GM12878 (cell line): ENCODE results near the gene RDM1. TPM values are rescaled to one million over a fixed set of nuclear protein-coding genes. Genes with fewer than 3 reads are reported as not detected.

ENCODE experiments used
- DPF2 ChIP-seq: fragments of 450-650 bp; IDR thresholded peaks from 2 replicates; pipeline ENCODE4 v1.6.1; 2017; ENCODE audit warnings: mild to moderate bottlenecking
- EED ChIP-seq: sonication (generic); IDR thresholded peaks from 2 replicates; pipeline ENCODE4 v1.6.1; 2016; ENCODE audit warnings: antibody characterized with exemption, low read depth
- ESRRA ChIP-seq: IDR thresholded peaks from 2 replicates; pipeline ENCODE4 v1.6.1; 2012; ENCODE audit warnings: mild to moderate bottlenecking, low read length, improper control_type of control experiment
- EZH2 ChIP-seq: IDR thresholded peaks from 2 replicates; pipeline ENCODE4 v1.6.1; 2012; ENCODE audit warnings: low read depth, mild to moderate bottlenecking, control low read depth, inconsistent platforms, low read length, borderline replicate concordance; ENCODE audit not compliant: control insufficient read depth
- IRF4 ChIP-seq: IDR thresholded peaks from 2 replicates; pipeline ENCODE4 v1.6.1; 2011; ENCODE audit warnings: low read depth, low read length
- MEF2B ChIP-seq: fragments of 450-650 bp; IDR thresholded peaks from 2 replicates; pipeline ENCODE4 v1.6.1; 2018; ENCODE audit warnings: mild to moderate bottlenecking, moderate library complexity; ENCODE audit not compliant: partially characterized antibody, poor library complexity, severe bottlenecking
- NR2C2 ChIP-seq: IDR thresholded peaks from 2 replicates; pipeline ENCODE4 v1.6.1; 2011; ENCODE audit warnings: borderline replicate concordance, low read depth; ENCODE audit not compliant: control insufficient read depth, insufficient read length
- POLR2AphosphoS2 ChIP-seq: IDR thresholded peaks from 2 replicates; pipeline ENCODE4 v1.6.1; 2011; ENCODE audit warnings: low read depth, mild to moderate bottlenecking, low read length, improper control_type of control experiment, moderate library complexity
- POU2F2 ChIP-seq: IDR thresholded peaks from 3 replicates; pipeline ENCODE4 v1.6.1; 2011; ENCODE audit warnings: low read depth, mild to moderate bottlenecking, low read length, borderline replicate concordance
- RAD51 ChIP-seq: fragments of 450-650 bp; IDR thresholded peaks from 2 replicates; pipeline ENCODE4 v1.6.1; 2016; ENCODE audit warnings: moderate library complexity, mild to moderate bottlenecking, inconsistent platforms
- SREBF1 ChIP-seq: IDR thresholded peaks from 2 replicates; pipeline ENCODE4 v1.6.1; 2012; ENCODE audit warnings: mild to moderate bottlenecking, low read length
- polyA plus RNA-seq, 11 experiments: library from polyadenylated mRNA; depleted of rRNA in 4 of 11; unstranded in 6 of 11; stranded (reverse) in 5 of 11; fragments of >200 nt; fragmentation: Nextera tagmentation in 4 of 11; fragmentation: Illumina TruSeq in 1 of 11; extraction: Ambion mirVana in 4 of 11; extraction: Trizol in 1 of 11; gene quantifications; 1 replicate in 1 of 11; 2 replicates in 10 of 11; pipeline versions ENCODE4 v1.2.1 to v1.2.3, GENCODE V29; 2011 to 2016; ENCODE audit warnings: inconsistent platforms in 2 of 11, missing spikeins in 2 of 11, low read depth in 1 of 11
- total RNA-seq, 4 experiments: library from RNA; depleted of rRNA in 3 of 4; stranded (reverse); fragments of >200 nt in 3 of 4; fragmentation: Illumina TruSeq in 1 of 4; extraction: Trizol in 1 of 4; gene quantifications; 2 replicates each; pipeline versions ENCODE4 v1.2.1 to v1.2.3, GENCODE V29; 2013 to 2021
- TF ChIP-seq, protein P1 (sequence below): fragments of 150-350 bp; IDR thresholded peaks from 2 replicates; pipeline ENCODE4 v1.6.1; 2016; ENCODE audit warnings: low read depth, low read length
- TF ChIP-seq, protein P2 (sequence below): fragments of 450-650 bp; IDR thresholded peaks from 2 replicates; pipeline ENCODE4 v1.6.1; 2017; ENCODE audit warnings: mild to moderate bottlenecking, moderate library complexity
- TF ChIP-seq, protein P3 (sequence below): fragments of 450-650 bp; IDR thresholded peaks from 2 replicates; pipeline ENCODE4 v1.6.1; 2017; ENCODE audit warnings: mild to moderate bottlenecking, low read depth, inconsistent platforms; ENCODE audit not compliant: poor library complexity, severe bottlenecking
- TF ChIP-seq, protein P4 (sequence below): fragments of 450-650 bp; formaldehyde crosslinking; IDR thresholded peaks from 2 replicates; pipeline ENCODE4 v1.4.0; 2022; ENCODE audit warnings: mild to moderate bottlenecking, moderate library complexity

RDM1 gene
- total and polyA plus RNA-seq, 10 of the 15 experiments (the other 5 are each of a cell fraction or from before 2014, with no cell fraction given) = 5.7 to 18.4 (median 10.7) TPM

DNA sequence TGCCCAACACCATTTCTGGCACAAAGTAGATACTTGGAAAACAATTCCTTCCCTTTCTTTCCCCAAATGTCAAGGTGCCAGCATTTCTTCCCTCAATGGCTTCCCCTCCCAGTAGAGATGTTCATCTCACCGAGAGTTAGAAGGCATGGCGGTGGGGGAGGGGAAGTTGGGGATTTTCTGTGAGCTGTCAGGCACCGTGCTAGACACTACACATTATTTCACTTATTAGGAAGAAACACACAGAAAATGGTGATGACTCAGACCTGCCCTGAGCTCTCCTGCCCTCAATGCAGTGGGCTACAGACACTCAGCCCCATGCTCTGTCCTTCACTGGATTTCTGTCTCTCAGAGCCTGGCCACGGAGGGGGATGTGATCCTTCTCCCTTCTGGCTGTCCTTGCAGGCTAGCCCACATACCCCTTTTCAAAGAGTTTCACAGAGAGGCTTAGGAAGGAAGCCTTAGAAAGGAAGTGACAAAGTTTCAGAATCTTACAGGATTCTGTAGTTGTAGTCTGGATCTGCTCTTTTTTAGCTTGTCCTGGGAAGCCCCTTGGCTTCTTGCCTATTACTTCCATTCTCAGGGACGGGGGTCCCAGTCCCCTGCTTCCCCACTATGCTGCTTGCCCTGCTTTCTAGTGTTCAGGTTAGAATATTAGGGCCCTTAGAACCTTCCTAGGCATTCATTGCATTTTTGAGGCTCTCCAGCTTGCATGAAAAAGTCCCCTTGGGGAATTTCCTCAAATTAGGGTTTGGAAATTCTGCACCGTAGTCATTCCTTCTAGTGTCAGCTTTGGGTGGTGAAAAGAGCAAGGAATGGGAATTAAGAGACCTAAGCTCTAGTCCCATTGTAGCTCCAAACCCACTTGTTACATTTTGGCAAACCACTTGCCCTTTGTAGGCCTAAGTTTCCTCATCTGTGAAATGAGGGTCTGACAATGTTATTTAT is 38.2 kb downstream of the RDM1 start (continued):
- TF ChIP-seq, protein P1, sequence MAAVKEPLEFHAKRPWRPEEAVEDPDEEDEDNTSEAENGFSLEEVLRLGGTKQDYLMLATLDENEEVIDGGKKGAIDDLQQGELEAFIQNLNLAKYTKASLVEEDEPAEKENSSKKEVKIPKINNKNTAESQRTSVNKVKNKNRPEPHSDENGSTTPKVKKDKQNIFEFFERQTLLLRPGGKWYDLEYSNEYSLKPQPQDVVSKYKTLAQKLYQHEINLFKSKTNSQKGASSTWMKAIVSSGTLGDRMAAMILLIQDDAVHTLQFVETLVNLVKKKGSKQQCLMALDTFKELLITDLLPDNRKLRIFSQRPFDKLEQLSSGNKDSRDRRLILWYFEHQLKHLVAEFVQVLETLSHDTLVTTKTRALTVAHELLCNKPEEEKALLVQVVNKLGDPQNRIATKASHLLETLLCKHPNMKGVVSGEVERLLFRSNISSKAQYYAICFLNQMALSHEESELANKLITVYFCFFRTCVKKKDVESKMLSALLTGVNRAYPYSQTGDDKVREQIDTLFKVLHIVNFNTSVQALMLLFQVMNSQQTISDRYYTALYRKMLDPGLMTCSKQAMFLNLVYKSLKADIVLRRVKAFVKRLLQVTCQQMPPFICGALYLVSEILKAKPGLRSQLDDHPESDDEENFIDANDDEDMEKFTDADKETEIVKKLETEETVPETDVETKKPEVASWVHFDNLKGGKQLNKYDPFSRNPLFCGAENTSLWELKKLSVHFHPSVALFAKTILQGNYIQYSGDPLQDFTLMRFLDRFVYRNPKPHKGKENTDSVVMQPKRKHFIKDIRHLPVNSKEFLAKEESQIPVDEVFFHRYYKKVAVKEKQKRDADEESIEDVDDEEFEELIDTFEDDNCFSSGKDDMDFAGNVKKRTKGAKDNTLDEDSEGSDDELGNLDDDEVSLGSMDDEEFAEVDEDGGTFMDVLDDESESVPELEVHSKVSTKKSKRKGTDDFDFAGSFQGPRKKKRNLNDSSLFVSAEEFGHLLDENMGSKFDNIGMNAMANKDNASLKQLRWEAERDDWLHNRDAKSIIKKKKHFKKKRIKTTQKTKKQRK = no peak
- TF ChIP-seq POU2F2 = no peak
- peak; percentile 70; the same call in 1 of the 2 replicates for TF ChIP-seq DPF2
- no peak for TF ChIP-seq POLR2AphosphoS2
- no peak for TF ChIP-seq RAD51
- peak; percentile 8 for TF ChIP-seq MEF2B
- TF ChIP-seq NR2C2 = no peak
- TF ChIP-seq EED = peak; percentile 74
- TF ChIP-seq, protein P2, sequence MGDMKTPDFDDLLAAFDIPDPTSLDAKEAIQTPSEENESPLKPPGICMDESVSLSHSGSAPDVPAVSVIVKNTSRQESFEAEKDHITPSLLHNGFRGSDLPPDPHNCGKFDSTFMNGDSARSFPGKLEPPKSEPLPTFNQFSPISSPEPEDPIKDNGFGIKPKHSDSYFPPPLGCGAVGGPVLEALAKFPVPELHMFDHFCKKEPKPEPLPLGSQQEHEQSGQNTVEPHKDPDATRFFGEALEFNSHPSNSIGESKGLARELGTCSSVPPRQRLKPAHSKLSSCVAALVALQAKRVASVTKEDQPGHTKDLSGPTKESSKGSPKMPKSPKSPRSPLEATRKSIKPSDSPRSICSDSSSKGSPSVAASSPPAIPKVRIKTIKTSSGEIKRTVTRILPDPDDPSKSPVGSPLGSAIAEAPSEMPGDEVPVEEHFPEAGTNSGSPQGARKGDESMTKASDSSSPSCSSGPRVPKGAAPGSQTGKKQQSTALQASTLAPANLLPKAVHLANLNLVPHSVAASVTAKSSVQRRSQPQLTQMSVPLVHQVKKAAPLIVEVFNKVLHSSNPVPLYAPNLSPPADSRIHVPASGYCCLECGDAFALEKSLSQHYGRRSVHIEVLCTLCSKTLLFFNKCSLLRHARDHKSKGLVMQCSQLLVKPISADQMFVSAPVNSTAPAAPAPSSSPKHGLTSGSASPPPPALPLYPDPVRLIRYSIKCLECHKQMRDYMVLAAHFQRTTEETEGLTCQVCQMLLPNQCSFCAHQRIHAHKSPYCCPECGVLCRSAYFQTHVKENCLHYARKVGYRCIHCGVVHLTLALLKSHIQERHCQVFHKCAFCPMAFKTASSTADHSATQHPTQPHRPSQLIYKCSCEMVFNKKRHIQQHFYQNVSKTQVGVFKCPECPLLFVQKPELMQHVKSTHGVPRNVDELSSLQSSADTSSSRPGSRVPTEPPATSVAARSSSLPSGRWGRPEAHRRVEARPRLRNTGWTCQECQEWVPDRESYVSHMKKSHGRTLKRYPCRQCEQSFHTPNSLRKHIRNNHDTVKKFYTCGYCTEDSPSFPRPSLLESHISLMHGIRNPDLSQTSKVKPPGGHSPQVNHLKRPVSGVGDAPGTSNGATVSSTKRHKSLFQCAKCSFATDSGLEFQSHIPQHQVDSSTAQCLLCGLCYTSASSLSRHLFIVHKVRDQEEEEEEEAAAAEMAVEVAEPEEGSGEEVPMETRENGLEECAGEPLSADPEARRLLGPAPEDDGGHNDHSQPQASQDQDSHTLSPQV = no peak
- TF ChIP-seq IRF4 = no peak
- no peak for TF ChIP-seq ESRRA
- TF ChIP-seq EZH2 = no peak
- TF ChIP-seq SREBF1 = no peak
- TF ChIP-seq, protein P3, sequence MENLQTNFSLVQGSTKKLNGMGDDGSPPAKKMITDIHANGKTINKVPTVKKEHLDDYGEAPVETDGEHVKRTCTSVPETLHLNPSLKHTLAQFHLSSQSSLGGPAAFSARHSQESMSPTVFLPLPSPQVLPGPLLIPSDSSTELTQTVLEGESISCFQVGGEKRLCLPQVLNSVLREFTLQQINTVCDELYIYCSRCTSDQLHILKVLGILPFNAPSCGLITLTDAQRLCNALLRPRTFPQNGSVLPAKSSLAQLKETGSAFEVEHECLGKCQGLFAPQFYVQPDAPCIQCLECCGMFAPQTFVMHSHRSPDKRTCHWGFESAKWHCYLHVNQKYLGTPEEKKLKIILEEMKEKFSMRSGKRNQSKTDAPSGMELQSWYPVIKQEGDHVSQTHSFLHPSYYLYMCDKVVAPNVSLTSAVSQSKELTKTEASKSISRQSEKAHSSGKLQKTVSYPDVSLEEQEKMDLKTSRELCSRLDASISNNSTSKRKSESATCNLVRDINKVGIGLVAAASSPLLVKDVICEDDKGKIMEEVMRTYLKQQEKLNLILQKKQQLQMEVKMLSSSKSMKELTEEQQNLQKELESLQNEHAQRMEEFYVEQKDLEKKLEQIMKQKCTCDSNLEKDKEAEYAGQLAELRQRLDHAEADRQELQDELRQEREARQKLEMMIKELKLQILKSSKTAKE = peak; percentile 60
- TF ChIP-seq, protein P4, sequence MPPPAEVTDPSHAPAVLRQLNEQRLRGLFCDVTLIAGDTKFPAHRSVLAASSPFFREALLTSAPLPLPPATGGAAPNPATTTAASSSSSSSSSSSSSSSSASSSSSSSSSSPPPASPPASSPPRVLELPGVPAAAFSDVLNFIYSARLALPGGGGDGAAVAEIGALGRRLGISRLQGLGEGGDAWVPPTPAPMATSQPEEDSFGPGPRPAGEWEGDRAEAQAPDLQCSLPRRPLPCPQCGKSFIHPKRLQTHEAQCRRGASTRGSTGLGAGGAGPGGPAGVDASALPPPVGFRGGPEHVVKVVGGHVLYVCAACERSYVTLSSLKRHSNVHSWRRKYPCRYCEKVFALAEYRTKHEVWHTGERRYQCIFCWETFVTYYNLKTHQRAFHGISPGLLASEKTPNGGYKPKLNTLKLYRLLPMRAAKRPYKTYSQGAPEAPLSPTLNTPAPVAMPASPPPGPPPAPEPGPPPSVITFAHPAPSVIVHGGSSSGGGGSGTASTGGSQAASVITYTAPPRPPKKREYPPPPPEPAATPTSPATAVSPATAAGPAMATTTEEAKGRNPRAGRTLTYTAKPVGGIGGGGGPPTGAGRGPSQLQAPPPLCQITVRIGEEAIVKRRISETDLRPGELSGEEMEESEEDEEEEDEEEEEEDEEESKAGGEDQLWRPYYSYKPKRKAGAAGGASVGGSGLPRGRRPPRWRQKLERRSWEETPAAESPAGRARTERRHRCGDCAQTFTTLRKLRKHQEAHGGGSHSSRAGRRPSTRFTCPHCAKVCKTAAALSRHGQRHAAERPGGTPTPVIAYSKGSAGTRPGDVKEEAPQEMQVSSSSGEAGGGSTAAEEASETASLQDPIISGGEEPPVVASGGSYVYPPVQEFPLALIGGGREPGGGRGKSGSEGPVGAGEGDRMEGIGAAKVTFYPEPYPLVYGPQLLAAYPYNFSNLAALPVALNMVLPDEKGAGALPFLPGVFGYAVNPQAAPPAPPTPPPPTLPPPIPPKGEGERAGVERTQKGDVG (CRISPR knock-in tag) = no peak
